Fibroblast of lung (primary cell): ENCODE data around the gene CDCP2. TPM values are rescaled to one million over a fixed set of nuclear protein-coding genes. Genes with fewer than 3 reads are reported as not detected.
A peak's percentile ranks its signal among the peaks of the same experiment; 100 is the strongest.

Experiments used
- DNase-seq, 2 donors: peaks; one replicate each; pipeline versions ENCODE4 v3.0.0 to v3.0.0-alpha.2; 2010; ENCODE audit warnings: low read depth in 2 of 2
- H2AFZ ChIP-seq: 2 replicates; pipeline ENCODE4 v1.5.1; 2012; ENCODE audit warnings: low read length, control low read depth, inconsistent platforms
- H3K27ac ChIP-seq: 2 replicates; pipeline ENCODE4 v1.5.1; 2011; ENCODE audit warnings: low read length, control low read depth; ENCODE audit not compliant: insufficient read depth
- H3K27me3 ChIP-seq: 2 replicates; pipeline ENCODE4 v1.5.1; 2011; ENCODE audit warnings: mild to moderate bottlenecking, low read length; ENCODE audit not compliant: control insufficient read depth, insufficient read depth
- H3K36me3 ChIP-seq: 2 replicates; pipeline ENCODE4 v1.5.1; 2011; ENCODE audit warnings: low read length; ENCODE audit not compliant: control insufficient read depth, insufficient read depth
- H3K4me1 ChIP-seq: 2 replicates; pipeline ENCODE4 v1.5.1; 2011; ENCODE audit warnings: low read length; ENCODE audit not compliant: control insufficient read depth, insufficient read depth; ENCODE audit errors: extremely low read depth
- H3K4me2 ChIP-seq: 2 replicates; pipeline ENCODE4 v1.5.1; 2011; ENCODE audit warnings: low read length, control low read depth; ENCODE audit not compliant: insufficient read depth; ENCODE audit errors: extremely low read depth
- H3K4me3 ChIP-seq, 4 experiments: fragments of 200-600 bp in 1 of 4; sonication (generic) in 1 of 4; replicated peaks in 1 of 4; 2 replicates each; pipeline ENCODE4 v1.5.1; 2011 to 2016; ENCODE audit warnings: low read length in 4 of 4, low read depth in 3 of 4, mild to moderate bottlenecking in 3 of 4, control low read depth in 2 of 4, inconsistent platforms in 1 of 4, mixed read lengths in 1 of 4; ENCODE audit not compliant: insufficient read depth in 1 of 4; ENCODE audit errors: control extremely low read depth in 1 of 4
- H3K79me2 ChIP-seq: 2 replicates; pipeline ENCODE4 v1.5.1; 2012; ENCODE audit warnings: mild to moderate bottlenecking, low read length, inconsistent platforms; ENCODE audit not compliant: control insufficient read depth, insufficient read depth
- H3K9ac ChIP-seq: 2 replicates; pipeline ENCODE4 v1.5.1; 2011; ENCODE audit warnings: mild to moderate bottlenecking, low read length, control low read depth; ENCODE audit not compliant: insufficient read depth
- H3K9me3 ChIP-seq: 2 replicates; pipeline ENCODE4 v1.5.1; 2012; ENCODE audit warnings: low read depth, low read length; ENCODE audit not compliant: control insufficient read depth, insufficient read depth
- H4K20me1 ChIP-seq: 2 replicates; pipeline ENCODE4 v1.5.1; 2011; ENCODE audit warnings: low read length; ENCODE audit not compliant: control insufficient read depth, insufficient read depth; ENCODE audit errors: extremely low read depth
- EZH2 ChIP-seq: IDR thresholded peaks from 2 replicates; pipeline ENCODE4 v1.5.1; 2012; ENCODE audit warnings: low read length, control low read depth, mild to moderate bottlenecking; ENCODE audit errors: missing control alignments
- polyA plus RNA-seq, 2 donors: library from polyadenylated mRNA; depleted of rRNA in 1 of 2; stranded (reverse) in 1 of 2; unstranded in 1 of 2; fragments of >200 nt; gene quantifications; 2 replicates each; pipeline ENCODE4 v1.2.1, GENCODE V29; 2011 to 2012; ENCODE audit warnings: missing spikeins in 1 of 2
- total RNA-seq: library from RNA; depleted of rRNA; stranded (reverse); fragments of >200 nt; gene quantifications from 2 replicates; pipeline ENCODE4 v1.2.1, GENCODE V29; 2014
- TF ChIP-seq, protein P1 (sequence below), 2 donors: IDR thresholded peaks in 1 of 2; conservative IDR thresholded peaks in 1 of 2; 1 replicate in 1 of 2; 2 replicates in 1 of 2; pipeline ENCODE4 v1.5.1; 2011 to 2012; ENCODE audit warnings: low read length in 2 of 2, control low read depth in 1 of 2, inconsistent platforms in 1 of 2, low read depth in 1 of 2, mild to moderate bottlenecking in 1 of 2

The CDCP2 gene
- total and polyA plus RNA-seq, 2 donors (not counting 1 experiment from before 2014, with no cell fraction given): not detected

DNA sequence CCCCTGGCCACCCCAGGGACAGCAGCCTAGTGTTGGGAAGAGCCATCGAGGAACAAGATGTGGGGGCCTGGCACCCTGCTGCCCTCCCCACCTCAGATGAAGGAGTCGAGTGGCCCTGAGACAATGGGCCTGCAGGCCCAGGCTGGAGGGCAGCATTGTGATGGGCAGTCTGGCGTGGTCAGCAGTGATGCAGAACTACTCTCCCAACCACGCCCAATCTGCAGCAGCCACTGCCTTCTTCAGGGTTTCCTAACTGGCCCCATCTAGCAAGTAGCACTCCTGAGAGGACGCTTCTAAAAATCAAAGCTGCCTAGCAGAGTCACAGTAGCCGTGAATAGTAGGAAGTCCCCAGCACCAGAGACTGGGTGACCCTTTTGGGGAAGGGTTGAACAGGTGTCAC, 18.5 kb downstream of the CDCP2 start:
- H3K27ac ChIP-seq: no peak overlapping the region

DNA sequence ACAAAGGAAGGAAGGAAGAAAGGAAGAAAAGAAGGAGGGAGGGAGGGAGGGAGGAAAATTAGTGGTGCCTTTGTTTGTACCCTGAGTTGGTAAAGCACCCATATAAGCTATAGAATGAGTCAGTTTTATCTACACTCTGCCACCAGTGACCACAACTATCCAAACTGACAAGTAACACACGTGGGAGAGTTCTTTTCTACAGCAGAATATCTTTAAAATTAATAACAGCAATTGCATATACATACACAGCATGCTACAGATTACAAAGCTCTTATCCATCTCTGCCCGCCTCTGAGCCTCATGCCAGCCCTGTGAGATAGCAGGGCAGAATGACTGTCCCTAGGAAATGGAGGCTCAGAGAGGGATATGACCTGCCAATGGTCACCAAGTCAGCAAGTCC, 20.3 kb downstream of the CDCP2 start:
- Histone ChIP-seq H3K27ac (no peak overlapping the region), H3K27me3 (peaks cover 5% of the 10 kb centered on the region), H3K79me2 (no peaks in the 10 kb centered on the region), H4K20me1 (no peaks in the 10 kb centered on the region), H3K9ac (no peak overlapping the region), H3K36me3 (no peaks in the 10 kb centered on the region), H3K4me1 (no peaks in the 10 kb centered on the region), H3K4me3 (no peak overlapping the region), H2AFZ (no peak overlapping the region), H3K4me2 (no peak overlapping the region), H3K9me3 (no peaks in the 10 kb centered on the region)
- peak in 1 of 2 donors; percentile 32 for DNase-seq
- TF ChIP-seq, protein P1, sequence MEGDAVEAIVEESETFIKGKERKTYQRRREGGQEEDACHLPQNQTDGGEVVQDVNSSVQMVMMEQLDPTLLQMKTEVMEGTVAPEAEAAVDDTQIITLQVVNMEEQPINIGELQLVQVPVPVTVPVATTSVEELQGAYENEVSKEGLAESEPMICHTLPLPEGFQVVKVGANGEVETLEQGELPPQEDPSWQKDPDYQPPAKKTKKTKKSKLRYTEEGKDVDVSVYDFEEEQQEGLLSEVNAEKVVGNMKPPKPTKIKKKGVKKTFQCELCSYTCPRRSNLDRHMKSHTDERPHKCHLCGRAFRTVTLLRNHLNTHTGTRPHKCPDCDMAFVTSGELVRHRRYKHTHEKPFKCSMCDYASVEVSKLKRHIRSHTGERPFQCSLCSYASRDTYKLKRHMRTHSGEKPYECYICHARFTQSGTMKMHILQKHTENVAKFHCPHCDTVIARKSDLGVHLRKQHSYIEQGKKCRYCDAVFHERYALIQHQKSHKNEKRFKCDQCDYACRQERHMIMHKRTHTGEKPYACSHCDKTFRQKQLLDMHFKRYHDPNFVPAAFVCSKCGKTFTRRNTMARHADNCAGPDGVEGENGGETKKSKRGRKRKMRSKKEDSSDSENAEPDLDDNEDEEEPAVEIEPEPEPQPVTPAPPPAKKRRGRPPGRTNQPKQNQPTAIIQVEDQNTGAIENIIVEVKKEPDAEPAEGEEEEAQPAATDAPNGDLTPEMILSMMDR (conservative IDR thresholded peaks at IDR 0.05 in 1 of 2, IDR thresholded peaks at IDR 0.05 in 1 of 2; ENCODE audit: low read depth in 1 of 2, low read length in 2 of 2): no peak
- no peak for TF ChIP-seq EZH2

More for the DNA sequence above, 18.5 kb downstream of the CDCP2 start:
- TF ChIP-seq, protein P1 (conservative IDR thresholded peaks at IDR 0.05 in 1 of 2, IDR thresholded peaks at IDR 0.05 in 1 of 2; ENCODE audit: low read depth in 1 of 2, low read length in 2 of 2): no peak
- TF ChIP-seq EZH2: no peak
- no peaks in the 10 kb centered on the region for H3K9me3 ChIP-seq
- H3K4me1 ChIP-seq: no peaks in the 10 kb centered on the region
- H3K4me2 ChIP-seq: no peak overlapping the region
- no peak overlapping the region for H3K9ac ChIP-seq
- H3K27me3 ChIP-seq: peaks cover 5% of the 10 kb centered on the region
- H2AFZ ChIP-seq: no peak overlapping the region
- no peaks in the 10 kb centered on the region for H4K20me1 ChIP-seq
- H3K36me3 ChIP-seq: no peaks in the 10 kb centered on the region
- H3K4me3 ChIP-seq: no peak overlapping the region
- H3K79me2 ChIP-seq: no peaks in the 10 kb centered on the region
- no peak for DNase-seq

DNA sequence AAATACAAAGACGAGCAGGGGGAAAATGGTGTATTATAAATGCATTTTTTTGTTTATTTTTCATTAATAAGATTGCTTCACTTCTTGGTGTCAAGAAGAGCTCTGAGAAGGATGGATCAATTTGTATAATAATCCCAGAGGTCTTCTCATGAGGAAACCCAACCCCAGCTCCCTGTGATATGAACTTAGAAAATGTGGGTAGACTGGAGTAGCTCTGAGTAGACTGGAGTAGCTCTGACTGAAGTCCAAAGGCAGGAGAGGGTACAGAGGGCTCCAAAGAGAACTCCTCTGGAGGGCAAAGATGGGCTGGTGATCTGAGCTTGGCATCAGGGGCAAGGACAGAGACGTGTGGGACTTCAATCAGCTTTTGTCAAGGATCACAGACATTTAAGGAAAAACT, 21.4 kb downstream of the CDCP2 start:
- no peaks in the 10 kb centered on the region for H3K4me1 ChIP-seq
- no peak overlapping the region for H3K9ac ChIP-seq
- no peak overlapping the region for H2AFZ ChIP-seq
- no peak for DNase-seq
- H3K4me3 ChIP-seq: no peak overlapping the region
- no peak overlapping the region for H3K4me2 ChIP-seq
- peaks cover 5% of the 10 kb centered on the region for H3K27me3 ChIP-seq
- no peaks in the 10 kb centered on the region for H3K79me2 ChIP-seq
- no peaks in the 10 kb centered on the region for H3K9me3 ChIP-seq
- no peaks in the 10 kb centered on the region for H4K20me1 ChIP-seq
- H3K36me3 ChIP-seq: no peaks in the 10 kb centered on the region
- TF ChIP-seq, protein P1 (conservative IDR thresholded peaks at IDR 0.05 in 1 of 2, IDR thresholded peaks at IDR 0.05 in 1 of 2; ENCODE audit: low read depth in 1 of 2, low read length in 2 of 2): no peak
- no peak for TF ChIP-seq EZH2
- H3K27ac ChIP-seq: no peak overlapping the region
